GM12873 (cell line): Measurements from ENCODE around the gene NOSIP.

Experiments used
- TF ChIP-seq, protein P1 (sequence below): IDR thresholded peaks from 2 replicates; pipeline ENCODE4 v1.5.1; 2012; ENCODE audit warnings: low read depth, mild to moderate bottlenecking, moderate library complexity, low read length, control low read depth; ENCODE audit not compliant: insufficient read depth; ENCODE audit errors: missing control alignments

NOSIP gene

DNA sequence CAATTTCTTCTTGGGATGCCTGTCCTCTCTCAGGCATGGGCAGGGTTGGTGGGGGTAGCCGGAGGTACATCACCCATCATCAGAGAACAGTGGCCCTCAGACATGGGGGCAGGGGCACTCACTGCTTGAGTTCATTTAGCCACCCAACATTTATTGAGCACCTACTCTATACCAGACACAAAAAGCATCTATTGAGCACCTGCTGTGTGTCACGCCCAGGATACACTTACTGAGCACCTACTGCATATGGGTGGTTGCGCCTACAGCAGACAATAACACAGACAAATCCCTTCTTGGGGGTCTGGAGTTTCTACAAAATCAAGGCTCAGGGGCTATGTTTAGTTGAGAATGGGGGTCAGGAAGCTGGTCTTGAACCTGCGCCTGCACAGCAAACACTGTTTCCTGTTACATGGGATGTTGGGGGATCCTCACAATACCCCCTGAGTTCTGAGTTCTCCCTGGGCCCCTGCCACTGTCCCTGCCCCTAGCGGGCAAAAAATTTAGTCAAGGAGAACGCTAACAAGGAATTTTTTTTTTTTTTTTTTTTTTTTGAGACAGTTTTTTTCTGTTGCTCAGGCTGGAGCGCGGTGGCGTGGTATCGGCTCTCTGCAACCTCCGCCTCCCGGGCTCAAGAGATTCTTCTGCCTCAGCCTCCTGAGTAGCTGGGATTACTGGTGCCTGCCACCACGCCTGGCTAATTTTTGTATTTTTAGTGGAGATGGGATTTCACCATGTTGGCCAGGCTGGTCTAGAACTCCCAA, 41.0 kb downstream of the NOSIP start:
- TF ChIP-seq, protein P1, sequence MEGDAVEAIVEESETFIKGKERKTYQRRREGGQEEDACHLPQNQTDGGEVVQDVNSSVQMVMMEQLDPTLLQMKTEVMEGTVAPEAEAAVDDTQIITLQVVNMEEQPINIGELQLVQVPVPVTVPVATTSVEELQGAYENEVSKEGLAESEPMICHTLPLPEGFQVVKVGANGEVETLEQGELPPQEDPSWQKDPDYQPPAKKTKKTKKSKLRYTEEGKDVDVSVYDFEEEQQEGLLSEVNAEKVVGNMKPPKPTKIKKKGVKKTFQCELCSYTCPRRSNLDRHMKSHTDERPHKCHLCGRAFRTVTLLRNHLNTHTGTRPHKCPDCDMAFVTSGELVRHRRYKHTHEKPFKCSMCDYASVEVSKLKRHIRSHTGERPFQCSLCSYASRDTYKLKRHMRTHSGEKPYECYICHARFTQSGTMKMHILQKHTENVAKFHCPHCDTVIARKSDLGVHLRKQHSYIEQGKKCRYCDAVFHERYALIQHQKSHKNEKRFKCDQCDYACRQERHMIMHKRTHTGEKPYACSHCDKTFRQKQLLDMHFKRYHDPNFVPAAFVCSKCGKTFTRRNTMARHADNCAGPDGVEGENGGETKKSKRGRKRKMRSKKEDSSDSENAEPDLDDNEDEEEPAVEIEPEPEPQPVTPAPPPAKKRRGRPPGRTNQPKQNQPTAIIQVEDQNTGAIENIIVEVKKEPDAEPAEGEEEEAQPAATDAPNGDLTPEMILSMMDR = no peak

DNA sequence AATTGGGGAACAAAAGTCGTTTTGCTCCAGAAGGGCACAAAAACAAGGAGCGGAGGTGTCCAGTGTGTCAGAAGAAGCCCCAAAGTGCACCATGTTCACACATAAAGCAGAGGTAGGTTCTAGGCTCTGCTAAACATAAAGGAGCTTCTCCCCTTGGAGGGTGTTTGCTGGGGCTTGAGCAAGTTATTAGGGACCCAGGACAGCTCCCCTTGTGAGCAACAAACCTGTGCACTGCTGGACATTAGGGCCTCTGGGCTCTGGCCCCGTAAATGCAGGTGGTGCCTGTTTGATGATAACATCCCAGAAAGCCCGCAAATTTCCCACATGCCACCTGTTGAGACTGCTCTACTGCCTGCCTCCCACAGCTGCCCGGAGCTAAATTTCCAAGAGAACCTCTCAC, 41.7 kb downstream of the NOSIP start:
- TF ChIP-seq, protein P1 = no peak

DNA sequence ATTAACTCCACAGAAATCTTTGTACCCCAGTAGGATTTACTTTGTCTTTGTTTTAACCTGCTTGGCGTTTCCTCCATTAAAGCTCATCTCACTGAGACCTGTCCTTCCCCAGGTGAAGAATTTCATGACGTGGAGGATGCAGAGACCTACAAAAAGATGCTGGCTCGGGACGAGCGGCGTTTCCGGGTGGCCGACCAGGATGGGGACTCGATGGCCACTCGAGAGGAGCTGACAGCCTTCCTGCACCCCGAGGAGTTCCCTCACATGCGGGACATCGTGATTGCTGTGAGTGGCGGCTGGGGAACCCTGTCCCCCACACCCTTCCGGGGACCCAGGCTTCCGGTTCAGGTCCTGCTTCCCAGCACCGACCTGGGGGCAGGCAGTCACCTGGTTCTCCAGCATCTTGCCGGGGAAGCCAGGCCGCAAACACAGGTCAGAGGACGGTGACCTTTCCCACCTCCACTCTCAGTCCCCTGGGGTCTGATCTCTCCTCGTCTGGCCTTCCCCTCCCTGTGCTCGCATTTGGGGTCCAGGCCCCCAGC, 43.4 kb downstream of the NOSIP start:
- TF ChIP-seq, protein P1 = no peak

DNA sequence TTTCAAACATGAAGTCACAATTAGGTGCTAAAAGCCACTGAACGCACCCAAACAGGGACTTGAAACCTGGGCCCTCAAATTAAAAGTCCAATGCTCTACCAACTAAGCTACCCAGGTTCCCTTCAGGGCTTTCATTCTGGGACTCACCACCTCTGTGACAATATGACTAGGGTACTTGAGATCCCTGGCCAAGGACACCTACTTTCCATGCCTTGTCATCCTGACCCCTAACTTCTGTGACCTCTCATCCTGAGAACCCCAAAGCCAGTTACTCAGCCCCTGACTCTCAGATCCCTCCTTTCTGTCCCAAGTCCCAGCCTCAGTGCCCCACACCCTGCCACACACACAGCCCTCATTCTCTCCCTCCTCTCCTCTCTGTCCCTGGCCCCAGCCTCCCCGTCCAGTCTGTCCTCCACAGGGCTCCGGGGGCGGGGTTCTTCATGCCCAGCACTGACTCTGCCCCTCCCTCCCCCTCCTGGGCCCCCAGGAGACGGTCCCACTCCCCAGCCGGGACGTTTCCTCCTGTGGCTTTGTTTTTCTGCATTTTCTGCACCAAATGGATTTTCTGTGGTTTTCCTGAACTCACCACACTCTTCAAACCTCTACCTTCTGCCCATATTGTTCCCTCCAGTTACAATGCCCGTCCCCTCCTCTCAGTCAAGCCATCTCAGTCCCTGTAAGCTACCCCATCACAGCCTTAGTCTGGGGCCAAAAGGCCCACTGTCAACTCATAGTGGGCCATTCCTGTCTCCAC, 45.5 kb downstream of the NOSIP start:
- TF ChIP-seq, protein P1 = no peak

DNA sequence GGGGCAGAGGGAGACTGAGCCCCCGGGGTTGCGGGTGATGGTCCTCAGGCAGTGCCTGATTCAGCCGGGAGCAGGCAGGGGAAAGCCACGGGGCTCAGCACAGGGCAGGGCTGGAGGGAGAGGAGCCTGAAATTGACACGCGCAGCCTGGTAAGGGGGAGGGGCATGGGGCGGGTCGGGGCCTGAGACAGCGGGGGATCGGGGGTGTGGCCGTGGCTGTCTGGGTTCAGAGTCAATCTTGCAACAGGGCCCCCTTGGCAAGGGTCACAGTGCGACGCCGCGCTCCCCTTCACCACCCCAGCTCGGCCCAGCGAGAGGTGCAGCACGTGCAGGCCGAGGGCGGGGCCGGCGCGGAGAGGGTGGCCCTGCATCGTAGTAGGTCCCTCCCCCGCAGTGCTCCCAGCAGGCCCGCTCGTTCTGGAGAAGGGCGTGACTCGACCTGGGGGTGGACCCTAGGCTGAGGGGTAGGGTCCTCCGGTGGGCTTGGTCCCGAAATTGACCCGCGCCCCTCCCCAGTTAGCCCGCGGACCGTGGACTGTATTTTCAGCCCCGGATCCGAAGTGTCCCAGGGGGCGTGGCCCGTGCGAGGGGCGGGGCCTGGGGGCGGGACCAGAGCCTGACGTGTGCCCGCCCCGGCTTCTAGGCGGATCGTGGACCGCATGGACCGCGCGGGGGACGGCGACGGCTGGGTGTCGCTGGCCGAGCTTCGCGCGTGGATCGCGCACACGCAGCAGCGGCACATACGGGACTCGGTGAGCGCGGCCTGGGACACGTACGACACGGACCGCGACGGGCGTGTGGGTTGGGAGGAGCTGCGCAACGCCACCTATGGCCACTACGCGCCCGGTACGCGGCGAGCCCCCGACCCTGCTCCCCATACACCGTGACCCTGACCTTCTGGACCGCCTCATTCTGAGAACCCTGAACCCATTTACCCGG, 46.5 kb downstream of the NOSIP start:
- TF ChIP-seq, protein P1 = peak; percentile 55

DNA sequence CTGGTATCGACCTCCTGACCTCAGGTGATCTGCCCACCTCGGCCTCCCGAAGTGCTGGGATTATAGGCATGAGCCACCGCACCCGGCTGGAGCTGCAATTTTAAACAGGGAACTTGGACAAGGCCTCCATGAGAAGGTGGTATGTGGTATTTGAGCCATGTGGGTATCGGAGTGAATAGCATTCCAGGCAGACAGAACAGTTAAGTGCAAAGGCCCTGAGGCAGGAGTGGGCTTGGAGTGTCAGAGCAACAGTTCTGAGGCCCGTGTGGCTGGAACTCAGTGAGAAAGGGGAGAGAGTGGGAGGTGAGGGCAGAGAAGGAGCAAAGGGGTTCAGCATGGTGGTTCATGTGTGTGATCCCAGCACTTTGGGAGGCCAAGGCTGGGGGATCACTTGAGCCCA, 49.6 kb downstream of the NOSIP start:
- TF ChIP-seq, protein P1 = no peak
